Progenitor cell of endocrine pancreas (in vitro differentiated cells): ENCODE data around the gene CCDC88C. TPM values are rescaled to one million over a fixed set of nuclear protein-coding genes. Genes with fewer than 3 reads are reported as not detected.
A peak's percentile ranks its signal among the peaks of the same experiment; 100 is the strongest.

Experiments
- DNase-seq: peaks from one replicate; pipeline ENCODE4 v3.0.0; 2021; ENCODE audit warnings: low spot score; ENCODE audit not compliant: unreplicated experiment
- H3K27ac Mint-ChIP-seq: 2 replicates; pipeline ENCODE4 v1.8.0; 2021; ENCODE audit warnings: mild to moderate bottlenecking, moderate library complexity, mixed read lengths
- H3K27me3 Mint-ChIP-seq: 2 replicates; pipeline ENCODE4 v1.8.0; 2021; ENCODE audit warnings: mixed read lengths
- H3K36me3 Mint-ChIP-seq: 2 replicates; pipeline ENCODE4 v1.8.0; 2022; ENCODE audit warnings: mixed read lengths; ENCODE audit not compliant: insufficient read depth
- H3K4me1 Mint-ChIP-seq: 2 replicates; pipeline ENCODE4 v1.8.0; 2021; ENCODE audit warnings: low read depth, mixed read lengths
- H3K4me3 Mint-ChIP-seq: 2 replicates; pipeline ENCODE4 v1.8.0; 2021; ENCODE audit warnings: low read depth, mild to moderate bottlenecking, moderate library complexity, mixed read lengths
- H3K9me3 Mint-ChIP-seq: 2 replicates; pipeline ENCODE4 v1.8.0; 2021; ENCODE audit warnings: low read depth, mixed read lengths
- total RNA-seq: library from RNA; stranded (reverse); gene quantifications from 2 replicates; pipeline ENCODE4 v1.2.1, GENCODE V29; 2021
- TF ChIP-seq, protein P1 (sequence below): fragments of 200-600 bp; sonication (generic); IDR thresholded peaks from one replicate; pipeline ENCODE4 v1.5.0; 2021; ENCODE audit warnings: antibody characterized with exemption, mild to moderate bottlenecking; ENCODE audit not compliant: unreplicated experiment

Gene CCDC88C
- total RNA-seq, 1 donor from 2014 or later: 78.1 TPM

DNA sequence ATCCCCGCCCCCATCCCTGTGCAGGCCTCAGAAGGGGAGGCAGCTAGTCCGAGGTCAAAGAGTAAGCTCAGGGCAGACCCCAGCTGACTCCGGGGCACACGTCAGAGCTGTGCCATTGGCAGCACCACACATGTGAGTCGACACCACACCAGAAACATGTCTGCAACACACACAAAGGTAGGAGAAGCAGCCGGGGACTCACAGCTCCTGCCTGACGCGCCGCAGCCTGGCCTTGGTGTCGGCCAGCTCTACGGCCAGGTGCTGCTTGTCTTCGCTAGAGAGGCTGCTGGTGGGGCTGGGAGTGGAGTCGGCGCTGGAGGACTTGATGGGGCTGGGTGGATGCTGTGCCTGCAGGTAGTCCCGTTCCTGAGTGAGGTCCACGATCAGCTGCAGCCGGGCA, 78.5 kb downstream of the CCDC88C start:
- Mint-ChIP-seq H3K27ac (no peak overlapping the region), H3K9me3 (no peaks in the 10 kb centered on the region), H3K4me1 (no peaks in the 10 kb centered on the region), H3K36me3 (peaks cover 13% of the 10 kb centered on the region), H3K27me3 (no peaks in the 10 kb centered on the region), H3K4me3 (no peak overlapping the region)
- TF ChIP-seq, protein P1, sequence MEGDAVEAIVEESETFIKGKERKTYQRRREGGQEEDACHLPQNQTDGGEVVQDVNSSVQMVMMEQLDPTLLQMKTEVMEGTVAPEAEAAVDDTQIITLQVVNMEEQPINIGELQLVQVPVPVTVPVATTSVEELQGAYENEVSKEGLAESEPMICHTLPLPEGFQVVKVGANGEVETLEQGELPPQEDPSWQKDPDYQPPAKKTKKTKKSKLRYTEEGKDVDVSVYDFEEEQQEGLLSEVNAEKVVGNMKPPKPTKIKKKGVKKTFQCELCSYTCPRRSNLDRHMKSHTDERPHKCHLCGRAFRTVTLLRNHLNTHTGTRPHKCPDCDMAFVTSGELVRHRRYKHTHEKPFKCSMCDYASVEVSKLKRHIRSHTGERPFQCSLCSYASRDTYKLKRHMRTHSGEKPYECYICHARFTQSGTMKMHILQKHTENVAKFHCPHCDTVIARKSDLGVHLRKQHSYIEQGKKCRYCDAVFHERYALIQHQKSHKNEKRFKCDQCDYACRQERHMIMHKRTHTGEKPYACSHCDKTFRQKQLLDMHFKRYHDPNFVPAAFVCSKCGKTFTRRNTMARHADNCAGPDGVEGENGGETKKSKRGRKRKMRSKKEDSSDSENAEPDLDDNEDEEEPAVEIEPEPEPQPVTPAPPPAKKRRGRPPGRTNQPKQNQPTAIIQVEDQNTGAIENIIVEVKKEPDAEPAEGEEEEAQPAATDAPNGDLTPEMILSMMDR: no peak
- no peak for DNase-seq

- Mint-ChIP-seq H3K27me3 (no peaks in the 10 kb centered on the region), H3K4me1 (no peaks in the 10 kb centered on the region), H3K27ac (peak overlapping the region; percentile 49), H3K36me3 (peaks cover 15% of the 10 kb centered on the region), H3K4me3 (no peak overlapping the region), H3K9me3 (no peaks in the 10 kb centered on the region)
- TF ChIP-seq, protein P1: no peak
- no peak for DNase-seq
Observed at GRCh38 chr14:91338379-91338778, 79.2 kb downstream of the CCDC88C start.

DNA sequence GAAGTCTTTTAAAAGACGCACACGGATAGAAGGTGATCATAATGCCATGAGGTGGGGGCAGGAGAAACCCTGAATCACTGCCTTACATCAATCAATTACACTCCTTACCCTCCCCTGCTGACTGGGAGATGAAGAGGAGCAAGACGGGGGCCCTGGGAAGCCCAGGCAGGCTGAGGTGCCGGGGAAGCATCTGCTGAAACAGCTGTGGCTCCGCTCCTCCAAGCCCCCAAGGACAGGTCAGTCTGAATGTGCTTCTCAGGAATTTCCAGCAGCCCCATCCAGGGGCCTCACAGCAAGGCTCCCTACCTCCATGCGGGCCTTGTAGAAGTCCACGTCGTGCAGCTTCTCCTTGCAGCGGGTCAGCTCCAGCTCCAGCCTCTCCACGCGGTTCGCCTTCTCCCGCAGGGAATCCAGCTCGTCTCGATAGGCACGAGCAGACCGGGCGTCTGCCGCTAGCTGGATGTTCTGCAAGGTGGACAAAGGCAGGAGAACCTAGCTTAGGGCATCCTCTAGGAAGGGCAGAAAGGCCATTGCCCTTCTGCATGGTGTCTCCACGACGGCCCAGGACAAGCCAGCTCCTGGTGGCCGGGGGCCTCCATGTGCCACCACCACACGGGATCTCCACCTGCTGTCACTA, 79.8 kb downstream of the CCDC88C start:
- H3K36me3 Mint-ChIP-seq: peaks cover 16% of the 10 kb centered on the region
- no peak overlapping the region for H3K27ac Mint-ChIP-seq
- no peaks in the 10 kb centered on the region for H3K9me3 Mint-ChIP-seq
- no peak for DNase-seq
- no peaks in the 10 kb centered on the region for H3K27me3 Mint-ChIP-seq
- no peak overlapping the region for H3K4me3 Mint-ChIP-seq
- H3K4me1 Mint-ChIP-seq: no peaks in the 10 kb centered on the region
- TF ChIP-seq, protein P1: no peak

GRCh38 chr14:91336093-91336450, 81.5 kb downstream of the CCDC88C start:
- DNase-seq: no peak
- Mint-ChIP-seq H3K27ac (no peak overlapping the region), H3K9me3 (no peaks in the 10 kb centered on the region), H3K4me3 (no peak overlapping the region), H3K4me1 (peaks cover 3% of the 10 kb centered on the region), H3K36me3 (peaks cover 10% of the 10 kb centered on the region), H3K27me3 (no peaks in the 10 kb centered on the region)
- TF ChIP-seq, protein P1: no peak

DNA sequence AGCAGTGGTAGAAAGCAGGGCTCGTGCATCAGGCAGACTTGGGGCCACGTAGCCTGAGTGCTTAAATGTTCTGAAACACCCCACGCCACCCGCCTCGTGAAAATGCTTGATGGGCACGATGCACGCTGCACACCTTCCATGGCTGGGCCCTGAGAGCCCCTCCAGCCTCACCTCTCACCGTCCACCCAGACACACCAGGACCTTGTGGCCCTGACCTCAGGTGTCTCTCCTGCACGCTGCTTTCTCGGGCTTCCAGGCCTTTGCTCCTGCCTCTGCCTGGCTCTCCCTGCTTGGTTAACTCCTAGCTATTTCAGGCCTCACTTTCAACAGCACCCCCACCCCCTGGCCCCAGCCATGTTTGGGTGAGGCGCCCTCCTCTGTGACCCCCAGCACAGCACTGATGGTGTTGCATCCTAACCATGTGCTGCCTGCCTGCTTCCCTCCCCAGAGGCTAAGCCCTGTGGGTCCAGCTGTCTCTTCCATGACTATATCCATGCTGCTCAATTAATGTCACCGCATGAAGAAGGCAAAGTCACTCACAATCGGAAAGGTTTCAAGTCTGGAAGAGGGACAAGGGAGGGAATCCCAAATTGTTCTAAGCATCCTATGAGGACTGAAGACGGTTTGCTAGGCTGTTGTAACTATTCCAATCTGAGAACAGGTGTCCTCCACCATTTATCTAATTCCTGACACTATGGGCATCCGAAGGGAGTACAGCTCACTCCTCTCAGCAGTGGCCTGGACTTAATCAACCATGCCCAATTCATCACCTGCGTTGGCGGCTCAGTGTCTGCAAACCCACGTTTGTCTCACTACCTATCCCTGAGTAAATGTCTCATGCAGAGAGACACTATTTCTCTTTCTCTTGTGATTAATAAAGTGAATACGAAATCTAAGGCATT, 82.2 kb downstream of the CCDC88C start:
- Mint-ChIP-seq H3K4me1 (peaks cover 3% of the 10 kb centered on the region), H3K4me3 (no peak overlapping the region), H3K9me3 (no peaks in the 10 kb centered on the region), H3K27me3 (no peaks in the 10 kb centered on the region), H3K27ac (no peak overlapping the region), H3K36me3 (peaks cover 8% of the 10 kb centered on the region)
- TF ChIP-seq, protein P1: no peak
- no peak for DNase-seq
